Calu3 (cell line): Measurements from ENCODE around the gene CD180. TPM values are rescaled to one million over a fixed set of nuclear protein-coding genes. Genes with fewer than 3 reads are reported as not detected.

Experiments
- BruUV-seq: library from RNA; stranded (reverse); fragments of 400-500 nt; replicated peaks from 2 replicates; lab custom pipeline; 2021; lab: Mats Ljungman, UMichigan
- CTCF ChIA-PET: fragments of 300-600 bp; sonication (Branson Sonifier 250); formaldehyde crosslinking; loops from one replicate; lab custom pipeline; 2022; ENCODE audit warnings: antibody characterized with exemption; lab: Charles Lee
- DNase-seq: peaks from one replicate; pipeline ENCODE4 v3.0.0; 2022
- H3K27ac Mint-ChIP-seq: one replicate; pipeline ENCODE4 v1.8.0; 2022; ENCODE audit warnings: mixed read lengths; ENCODE audit not compliant: unreplicated experiment
- H3K27me3 Mint-ChIP-seq: one replicate; pipeline ENCODE4 v1.8.0; 2022; ENCODE audit warnings: mixed read lengths; ENCODE audit not compliant: unreplicated experiment
- H3K36me3 Mint-ChIP-seq: one replicate; pipeline ENCODE4 v1.8.0; 2022; ENCODE audit warnings: mild to moderate bottlenecking, moderate library complexity, mixed read lengths; ENCODE audit not compliant: insufficient read depth, unreplicated experiment
- H3K4me1 Mint-ChIP-seq: one replicate; pipeline ENCODE4 v1.8.0; 2022; ENCODE audit warnings: mild to moderate bottlenecking, low read depth, mixed read lengths; ENCODE audit not compliant: unreplicated experiment
- H3K4me3 Mint-ChIP-seq: one replicate; pipeline ENCODE4 v1.8.0; 2022; ENCODE audit warnings: mild to moderate bottlenecking, low read depth, moderate library complexity, mixed read lengths; ENCODE audit not compliant: unreplicated experiment
- H3K9me3 Mint-ChIP-seq: one replicate; pipeline ENCODE4 v1.8.0; 2022; ENCODE audit warnings: low read depth, mixed read lengths; ENCODE audit not compliant: unreplicated experiment
- intact Hi-C: fragments of 100-400 bp; cut with micrococcal nuclease; formaldehyde crosslinking; loops from one replicate; pipeline ENCODE4 v1.10.0; 2022; ENCODE audit not compliant: unreplicated experiment
- total RNA-seq: library from RNA; stranded (reverse); gene quantifications from 2 replicates; pipeline ENCODE4 v1.2.3, GENCODE V29; 2022
- TF ChIP-seq, protein P1 (sequence below): fragments of 200-600 bp; IDR thresholded peaks from one replicate; pipeline ENCODE4 v1.8.0; 2022; ENCODE audit warnings: antibody characterized with exemption; ENCODE audit not compliant: unreplicated experiment

CD180 gene
- total RNA-seq, 1 experiment from 2014 or later = not detected

DNA sequence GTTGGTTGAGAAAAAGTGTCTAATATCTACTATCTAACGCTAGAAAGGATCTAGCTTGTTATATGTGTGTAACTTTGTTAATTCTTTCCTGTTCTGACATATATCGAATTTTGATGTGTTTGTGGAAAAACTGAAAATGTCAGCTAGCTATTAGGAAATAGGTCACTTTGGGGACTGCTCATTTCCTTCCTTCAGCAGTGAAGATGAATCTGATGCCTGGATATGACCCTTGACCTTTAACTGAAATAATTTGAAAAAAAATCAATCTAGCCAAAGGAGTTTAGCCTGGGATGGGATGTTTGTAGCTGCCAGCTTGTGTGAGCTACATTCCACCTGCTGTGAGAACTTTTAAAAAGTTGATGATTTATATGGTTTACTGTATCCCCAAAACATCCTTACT, 66.8 kb downstream of the CD180 start:
- Mint-ChIP-seq H3K36me3 (no peaks in the 10 kb centered on the region), H3K27me3 (no peaks in the 10 kb centered on the region), H3K27ac (no peak overlapping the region), H3K4me3 (no peak overlapping the region), H3K9me3 (no peaks in the 10 kb centered on the region), H3K4me1 (no peaks in the 10 kb centered on the region)
- CTCF ChIA-PET = interaction anchor here (0.5 to 0.6 kb wide), 2 partner anchors 11 to 18 kb away, joined by 3 read pairs; no protein-coding TSS in a partner anchor
- BruUV-seq = no TSS peak
- intact Hi-C loops = no loop called here
- TF ChIP-seq, protein P1, sequence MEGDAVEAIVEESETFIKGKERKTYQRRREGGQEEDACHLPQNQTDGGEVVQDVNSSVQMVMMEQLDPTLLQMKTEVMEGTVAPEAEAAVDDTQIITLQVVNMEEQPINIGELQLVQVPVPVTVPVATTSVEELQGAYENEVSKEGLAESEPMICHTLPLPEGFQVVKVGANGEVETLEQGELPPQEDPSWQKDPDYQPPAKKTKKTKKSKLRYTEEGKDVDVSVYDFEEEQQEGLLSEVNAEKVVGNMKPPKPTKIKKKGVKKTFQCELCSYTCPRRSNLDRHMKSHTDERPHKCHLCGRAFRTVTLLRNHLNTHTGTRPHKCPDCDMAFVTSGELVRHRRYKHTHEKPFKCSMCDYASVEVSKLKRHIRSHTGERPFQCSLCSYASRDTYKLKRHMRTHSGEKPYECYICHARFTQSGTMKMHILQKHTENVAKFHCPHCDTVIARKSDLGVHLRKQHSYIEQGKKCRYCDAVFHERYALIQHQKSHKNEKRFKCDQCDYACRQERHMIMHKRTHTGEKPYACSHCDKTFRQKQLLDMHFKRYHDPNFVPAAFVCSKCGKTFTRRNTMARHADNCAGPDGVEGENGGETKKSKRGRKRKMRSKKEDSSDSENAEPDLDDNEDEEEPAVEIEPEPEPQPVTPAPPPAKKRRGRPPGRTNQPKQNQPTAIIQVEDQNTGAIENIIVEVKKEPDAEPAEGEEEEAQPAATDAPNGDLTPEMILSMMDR = no peak
- DNase-seq = no peak
